Measurements from ENCODE around the gene FOXL2.

FOXL2 gene

DNA sequence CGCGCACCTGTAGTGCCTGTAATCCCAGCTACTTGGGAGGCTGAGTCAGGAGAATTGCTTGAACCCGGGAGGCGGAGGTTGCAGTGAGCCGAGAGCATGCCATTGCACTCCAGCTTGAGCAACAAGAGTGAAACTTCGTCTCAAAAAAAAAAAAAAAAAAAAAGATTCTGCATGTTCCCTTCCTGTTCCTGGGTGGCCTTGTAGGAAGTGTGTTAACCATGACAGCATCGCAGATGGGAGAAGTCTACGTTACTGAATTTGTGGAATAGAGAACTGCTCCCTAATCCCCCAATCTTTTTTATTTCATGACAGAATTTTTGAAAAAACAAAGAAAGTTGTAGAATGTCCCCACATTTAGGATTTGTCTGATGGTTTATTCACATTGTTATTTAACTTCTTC is 45.4 kb downstream of the FOXL2 start:
- Histone ChIP-seq H3K36me3 (no peaks in the 10 kb centered on the region), H3K9me3 (no peaks in the 10 kb centered on the region), H3K27ac (peak overlapping the region; percentile 71), H3K4me3 (ENCODE audit: low read depth in 1 of 2, low read length in 1 of 2) (no peak overlapping the region), H3K4me1 (ENCODE audit: control insufficient read depth in 1 of 2, insufficient read depth in 1 of 2, low read depth in 1 of 2, low read length in 1 of 2) (peaks cover 59 to 68% of the 10 kb centered on the region in 2 experiments), H3K27me3 (no peaks in the 10 kb centered on the region)
- TF ChIP-seq, protein P1, sequence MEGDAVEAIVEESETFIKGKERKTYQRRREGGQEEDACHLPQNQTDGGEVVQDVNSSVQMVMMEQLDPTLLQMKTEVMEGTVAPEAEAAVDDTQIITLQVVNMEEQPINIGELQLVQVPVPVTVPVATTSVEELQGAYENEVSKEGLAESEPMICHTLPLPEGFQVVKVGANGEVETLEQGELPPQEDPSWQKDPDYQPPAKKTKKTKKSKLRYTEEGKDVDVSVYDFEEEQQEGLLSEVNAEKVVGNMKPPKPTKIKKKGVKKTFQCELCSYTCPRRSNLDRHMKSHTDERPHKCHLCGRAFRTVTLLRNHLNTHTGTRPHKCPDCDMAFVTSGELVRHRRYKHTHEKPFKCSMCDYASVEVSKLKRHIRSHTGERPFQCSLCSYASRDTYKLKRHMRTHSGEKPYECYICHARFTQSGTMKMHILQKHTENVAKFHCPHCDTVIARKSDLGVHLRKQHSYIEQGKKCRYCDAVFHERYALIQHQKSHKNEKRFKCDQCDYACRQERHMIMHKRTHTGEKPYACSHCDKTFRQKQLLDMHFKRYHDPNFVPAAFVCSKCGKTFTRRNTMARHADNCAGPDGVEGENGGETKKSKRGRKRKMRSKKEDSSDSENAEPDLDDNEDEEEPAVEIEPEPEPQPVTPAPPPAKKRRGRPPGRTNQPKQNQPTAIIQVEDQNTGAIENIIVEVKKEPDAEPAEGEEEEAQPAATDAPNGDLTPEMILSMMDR (IDR thresholded peaks at IDR 0.05) = no peak

DNA sequence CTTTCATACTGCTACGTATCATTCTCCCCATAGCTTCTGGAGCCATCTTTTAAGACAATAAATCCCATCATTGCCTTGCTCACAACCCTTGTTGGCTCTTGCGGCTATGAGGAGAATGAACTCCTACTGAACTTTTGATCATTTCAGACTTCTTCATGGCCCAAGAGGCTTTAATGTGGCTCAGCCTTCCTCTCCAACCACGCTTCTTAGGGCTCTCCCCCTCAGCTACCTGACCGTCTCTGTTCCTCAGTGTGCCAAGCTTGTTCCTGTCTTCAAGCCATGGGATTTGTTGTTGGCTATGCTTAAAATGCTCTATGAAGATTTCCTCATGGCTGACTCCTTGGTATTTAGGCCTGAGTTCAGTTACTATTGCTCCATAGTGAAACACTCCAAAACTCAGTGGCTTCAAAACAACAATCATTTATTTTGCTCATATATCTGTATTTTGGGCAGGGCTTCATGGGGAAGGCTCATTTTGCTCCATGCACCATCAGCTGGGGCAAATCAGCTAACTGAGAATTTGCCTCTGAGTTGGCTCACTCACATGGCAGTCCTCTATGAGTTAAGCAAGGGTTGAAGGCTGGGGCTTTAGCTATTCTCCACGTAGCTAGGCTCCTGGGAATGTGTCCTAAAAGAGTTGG is 47.5 kb downstream of the FOXL2 start:
- H3K36me3 ChIP-seq = no peaks in the 10 kb centered on the region
- TF ChIP-seq, protein P1 (IDR thresholded peaks at IDR 0.05) = no peak
- H3K27ac ChIP-seq = peak overlapping the region; percentile 71
- H3K4me1 ChIP-seq (ENCODE audit: control insufficient read depth in 1 of 2, insufficient read depth in 1 of 2, low read depth in 1 of 2, low read length in 1 of 2) = peaks cover 75 to 86% of the 10 kb centered on the region in 2 experiments
- no peaks in the 10 kb centered on the region for H3K27me3 ChIP-seq
- no peak overlapping the region for H3K4me3 ChIP-seq (ENCODE audit: low read depth in 1 of 2, low read length in 1 of 2)
- no peaks in the 10 kb centered on the region for H3K9me3 ChIP-seq

DNA sequence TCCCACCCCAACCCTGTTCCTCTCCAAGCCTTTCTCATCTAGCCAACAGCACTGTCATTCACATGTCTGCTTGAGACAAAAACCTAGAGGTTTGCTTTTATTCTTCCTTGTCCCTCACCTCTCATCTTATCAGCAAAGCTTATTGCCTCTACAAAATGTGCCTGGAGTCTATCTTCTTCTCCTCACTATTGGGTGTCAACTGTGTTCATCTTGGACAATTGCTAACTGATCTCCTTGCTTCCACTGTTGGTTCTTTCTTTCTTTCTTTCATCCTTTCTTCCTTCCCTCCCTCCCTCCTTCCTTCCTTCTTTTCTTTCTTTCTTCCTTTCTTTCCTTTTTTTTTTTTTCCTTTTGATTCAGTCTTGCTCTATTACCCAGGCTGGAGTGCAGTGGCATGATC is 48.2 kb downstream of the FOXL2 start:
- H3K4me1 ChIP-seq (ENCODE audit: control insufficient read depth in 1 of 2, insufficient read depth in 1 of 2, low read depth in 1 of 2, low read length in 1 of 2) = peaks cover 81 to 93% of the 10 kb centered on the region in 2 experiments
- TF ChIP-seq, protein P1 (IDR thresholded peaks at IDR 0.05) = no peak
- no peak overlapping the region for H3K27ac ChIP-seq
- no peaks in the 10 kb centered on the region for H3K36me3 ChIP-seq
- no peaks in the 10 kb centered on the region for H3K9me3 ChIP-seq
- H3K27me3 ChIP-seq = no peaks in the 10 kb centered on the region
- H3K4me3 ChIP-seq (ENCODE audit: low read depth in 1 of 2, low read length in 1 of 2) = no peak overlapping the region

DNA sequence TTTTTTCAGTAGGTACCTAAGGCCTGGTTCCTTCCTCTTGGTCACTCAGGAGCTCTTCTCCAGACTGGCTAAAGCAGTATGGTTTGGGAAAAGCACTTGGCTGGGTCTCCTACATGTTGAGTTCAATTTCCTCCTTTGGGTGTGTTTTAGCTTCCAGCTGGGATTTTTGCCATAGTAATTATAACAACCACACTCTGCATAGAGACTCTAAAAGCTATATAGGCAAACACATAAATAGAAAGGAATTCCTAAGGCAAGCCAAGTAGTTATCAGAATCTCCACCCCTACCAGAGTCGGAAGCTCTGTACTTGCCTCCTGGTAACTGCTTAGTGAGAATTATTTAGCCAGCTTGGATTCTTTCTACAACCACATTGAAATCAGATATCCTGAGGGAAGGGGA is 48.6 kb downstream of the FOXL2 start:
- Histone ChIP-seq H3K27ac (peak overlapping the region; percentile 20), H3K27me3 (no peaks in the 10 kb centered on the region), H3K4me1 (ENCODE audit: control insufficient read depth in 1 of 2, insufficient read depth in 1 of 2, low read depth in 1 of 2, low read length in 1 of 2) (peaks cover 81 to 93% of the 10 kb centered on the region in 2 experiments), H3K9me3 (no peaks in the 10 kb centered on the region), H3K4me3 (ENCODE audit: low read depth in 1 of 2, low read length in 1 of 2) (no peak overlapping the region), H3K36me3 (no peaks in the 10 kb centered on the region)
- TF ChIP-seq, protein P1 (IDR thresholded peaks at IDR 0.05) = no peak

Data from neutrophil (primary cell).